SK-N-DZ (cell line): ENCODE data around the gene BLCAP.
"Not testable (repeated sequence)": the region's sequence is repeated elsewhere in the genome, so short reads cannot be mapped to it uniquely, and the experiment has no call there.

ENCODE experiments used
- DNase-seq: peaks from one replicate; pipeline ENCODE4 v3.0.0-alpha.2; 2015; ENCODE audit warnings: low spot score

Gene BLCAP

DNA sequence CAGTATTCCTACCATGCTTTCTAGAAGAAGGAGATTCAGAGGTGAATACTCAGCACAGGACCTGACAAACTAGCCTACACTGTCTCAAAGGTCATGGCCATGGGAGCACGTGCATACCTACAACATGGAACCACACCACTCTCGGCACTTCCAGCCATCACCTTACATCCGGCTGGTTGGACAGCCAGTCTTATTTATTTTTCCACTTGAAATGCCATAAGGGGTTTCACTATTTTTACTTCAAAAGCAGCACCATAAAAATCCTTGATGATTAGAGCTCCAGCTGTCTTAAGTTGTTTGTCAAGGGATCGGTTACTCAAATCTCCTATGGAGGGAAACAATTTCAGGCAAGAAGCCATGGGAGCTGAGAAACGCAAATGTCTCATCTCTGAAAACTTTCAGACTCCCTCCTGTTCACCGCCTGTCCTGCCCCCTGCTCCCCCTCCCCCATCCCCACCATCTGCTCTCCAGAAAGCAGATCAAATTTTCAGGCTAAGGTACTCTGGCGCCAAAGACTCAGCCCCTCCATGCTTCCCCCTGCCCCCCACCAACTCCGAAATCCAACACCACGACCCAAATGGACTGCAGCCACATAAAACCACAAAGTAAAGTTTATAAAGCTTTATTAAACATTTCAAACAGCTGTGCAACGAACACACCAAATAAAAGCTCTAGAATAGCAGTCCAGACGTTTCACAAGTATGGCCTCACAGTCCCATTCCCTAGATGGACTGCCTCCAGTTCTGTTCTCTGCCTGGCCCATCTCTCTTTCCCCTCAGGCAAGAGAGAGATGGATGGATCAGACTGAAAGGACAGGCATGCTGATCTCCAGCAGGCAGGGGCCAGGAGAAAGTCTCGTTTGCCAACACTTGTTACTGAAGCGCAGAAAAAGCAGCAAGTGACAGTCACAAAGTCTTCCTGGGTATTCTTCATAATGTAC is 10.6 kb downstream of the BLCAP start:
- DNase-seq: no peak

GRCh38 chr20:37515876-37516275 is 11.8 kb downstream of the BLCAP start:
- DNase-seq: no peak

- no peak for DNase-seq
Measured at GRCh38 chr20:37513779-37514359, 13.8 kb downstream of the BLCAP start.

GRCh38 chr20:37511610-37512275 is 15.9 kb downstream of the BLCAP start:
- DNase-seq: no peak

- no peak for DNase-seq
Measured at GRCh38 chr20:37510226-37510625, 17.4 kb downstream of the BLCAP start.

- no peak for DNase-seq
Measured at GRCh38 chr20:37506152-37506725, 21.4 kb downstream of the BLCAP start.

GRCh38 chr20:37505263-37506151 is 22.2 kb downstream of the BLCAP start:
- no peak for DNase-seq

GRCh38 chr20:37504404-37505096 is 23.1 kb downstream of the BLCAP start:
- DNase-seq: no peak

- no peak for DNase-seq
Measured at GRCh38 chr20:37503256-37503927, 24.3 kb downstream of the BLCAP start.

- peak; percentile 70 for DNase-seq
Measured at GRCh38 chr20:37502654-37503053, 25.0 kb downstream of the BLCAP start.

- peak; percentile 86 for DNase-seq
Measured at GRCh38 chr20:37501940-37502339, 25.7 kb downstream of the BLCAP start.

- DNase-seq: no peak
Measured at GRCh38 chr20:37500311-37500710, 27.4 kb downstream of the BLCAP start.

GRCh38 chr20:37498066-37498665 is 29.5 kb downstream of the BLCAP start:
- no peak for DNase-seq

- DNase-seq: no peak
Measured at GRCh38 chr20:37494796-37495195, 32.9 kb downstream of the BLCAP start.

DNA sequence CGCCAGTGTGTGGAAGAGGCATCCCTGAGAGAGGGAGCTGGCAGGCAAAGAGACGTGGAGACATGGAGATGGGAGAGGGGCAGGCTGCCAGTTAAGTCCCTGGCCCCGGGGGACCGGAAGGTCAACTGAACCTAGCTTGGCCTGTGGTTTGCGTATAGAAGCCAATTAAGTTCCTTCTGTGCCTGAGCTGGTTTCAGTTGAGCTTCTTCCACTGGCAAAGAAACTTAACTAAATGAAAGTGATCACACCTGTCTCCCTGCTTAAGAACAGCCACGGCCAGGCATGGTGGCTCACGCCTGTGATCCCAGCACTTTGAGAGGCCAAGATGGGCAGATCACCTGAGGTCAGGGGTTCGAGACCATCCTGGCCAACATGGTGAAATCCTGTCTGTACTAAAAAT is 33.4 kb downstream of the BLCAP start:
- no peak for DNase-seq

DNA sequence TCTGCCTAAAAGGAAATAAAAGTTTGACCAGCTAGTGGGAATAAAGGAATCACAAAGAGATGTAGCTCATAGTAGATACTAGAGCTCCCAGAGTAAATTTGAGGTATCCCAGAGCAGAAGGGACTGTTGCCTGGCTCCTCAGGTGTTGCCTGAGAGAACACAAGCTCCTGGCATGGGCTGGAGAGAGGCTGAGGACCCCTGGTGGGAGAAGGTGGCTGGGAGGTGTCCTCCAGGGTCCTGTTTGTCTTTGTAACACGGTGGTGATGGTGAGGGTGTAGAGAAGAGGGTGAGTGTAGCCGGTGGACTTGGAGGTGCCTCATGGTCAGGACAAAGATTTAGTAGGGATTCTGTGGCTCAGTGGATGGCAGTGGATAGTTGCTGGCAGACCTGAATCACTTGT is 34.7 kb downstream of the BLCAP start:
- DNase-seq: no peak

DNA sequence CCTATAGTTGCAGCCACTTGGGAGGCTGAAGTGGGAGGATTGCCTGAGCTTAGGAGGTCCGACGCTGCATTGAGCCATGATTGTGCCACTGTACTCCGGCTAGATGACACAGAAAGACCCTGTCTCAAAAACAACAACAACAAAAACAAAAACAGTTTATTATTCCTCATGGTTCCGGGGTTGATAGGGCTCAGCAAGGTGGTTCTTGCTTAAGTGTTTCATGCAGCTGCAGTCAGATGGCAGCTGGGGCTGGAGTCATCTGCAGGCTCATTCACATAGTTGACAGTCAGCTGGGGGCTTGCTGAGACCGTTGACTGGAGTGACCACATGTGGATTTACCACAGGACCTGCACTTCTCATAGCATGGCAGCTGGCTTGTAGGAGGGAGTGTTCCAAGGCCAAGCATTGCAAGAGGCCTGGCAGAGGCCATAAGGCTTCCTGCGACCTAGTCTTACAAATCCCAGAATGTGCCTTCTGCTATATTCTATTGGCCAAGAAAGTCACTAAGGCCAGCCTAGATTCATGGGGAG is 35.5 kb downstream of the BLCAP start:
- DNase-seq: no peak

- DNase-seq: no peak
Measured at GRCh38 chr20:37490663-37491350, 36.9 kb downstream of the BLCAP start.

DNA sequence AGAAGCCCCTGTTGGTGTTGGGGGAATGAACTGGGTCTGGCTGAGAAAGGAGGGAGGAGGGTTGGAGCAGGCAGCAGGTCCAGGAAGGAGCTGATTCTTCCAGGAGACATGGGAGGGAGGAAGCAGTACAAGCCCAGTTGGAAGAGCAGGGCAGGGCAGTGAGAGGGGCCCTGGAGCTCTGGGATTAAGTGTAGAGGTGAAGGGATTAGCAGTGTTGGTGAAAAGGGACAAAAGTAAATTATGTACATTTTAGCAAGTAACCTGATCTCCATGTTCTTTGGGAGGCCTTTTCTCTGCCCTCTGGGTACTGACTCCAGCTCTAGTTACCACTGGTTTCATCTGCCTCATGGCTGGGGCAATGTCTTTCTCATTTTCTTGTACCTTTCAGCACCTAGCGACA is 41.5 kb downstream of the BLCAP start:
- DNase-seq: not testable (repeated sequence)
